HG02759 (cell line): ENCODE results near the gene DPEP1.
A peak's percentile ranks its signal among the peaks of the same experiment; 100 is the strongest.
"Not testable (repeated sequence)": the region's sequence is repeated elsewhere in the genome, so short reads cannot be mapped to it uniquely, and the experiment has no call there.

Experiments used
- ATAC-seq: cut with Tn5 transposase; IDR thresholded peaks from one replicate; pipeline ENCODE4 v1.9.1; 2021; ENCODE audit warnings: mild to moderate bottlenecking, moderate library complexity; ENCODE audit not compliant: unreplicated experiment

DPEP1 gene

DNA sequence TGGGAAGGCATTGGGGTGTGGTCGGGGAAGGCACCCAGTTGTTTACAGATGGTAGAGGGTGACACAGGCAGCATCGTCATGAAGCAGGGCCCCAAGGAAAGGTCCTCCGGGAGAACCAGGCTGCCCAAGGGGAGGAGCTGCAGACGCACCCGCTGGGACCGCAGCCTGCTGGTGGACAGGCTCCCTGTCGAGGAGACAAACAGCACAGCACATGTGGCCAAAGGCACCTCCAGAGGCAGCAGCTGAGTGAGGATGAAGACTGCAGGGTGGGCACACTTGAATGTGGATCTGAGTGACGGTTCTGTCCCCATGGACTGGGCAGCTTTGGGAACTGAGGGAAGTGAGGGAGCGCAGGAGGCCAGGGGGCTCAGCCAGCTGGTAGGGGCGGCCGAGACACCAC lies 31.7 kb downstream of the DPEP1 start:
- no peak for ATAC-seq

GRCh38 chr16:89646270-89646669 lies 32.8 kb downstream of the DPEP1 start:
- ATAC-seq = no peak

DNA sequence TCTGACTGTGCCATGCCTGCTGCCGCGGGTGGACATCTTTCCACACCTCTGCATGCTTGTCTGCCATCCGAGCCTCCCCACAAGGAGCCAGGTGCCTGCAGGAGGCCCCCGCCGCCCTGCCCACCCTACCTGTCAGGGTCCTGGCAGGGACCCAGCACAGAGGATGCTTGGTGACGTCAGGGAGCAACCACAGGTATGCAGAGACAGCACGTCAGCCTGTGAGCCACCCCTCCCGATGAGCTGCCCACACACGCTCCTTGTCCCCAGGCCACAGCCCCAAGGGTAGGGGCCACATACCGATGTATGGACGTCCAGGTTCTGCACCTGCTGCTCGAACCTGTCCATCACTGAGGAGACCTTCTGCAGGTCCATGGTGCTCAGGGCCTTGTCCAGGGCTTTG lies 33.5 kb downstream of the DPEP1 start:
- no peak for ATAC-seq

DNA sequence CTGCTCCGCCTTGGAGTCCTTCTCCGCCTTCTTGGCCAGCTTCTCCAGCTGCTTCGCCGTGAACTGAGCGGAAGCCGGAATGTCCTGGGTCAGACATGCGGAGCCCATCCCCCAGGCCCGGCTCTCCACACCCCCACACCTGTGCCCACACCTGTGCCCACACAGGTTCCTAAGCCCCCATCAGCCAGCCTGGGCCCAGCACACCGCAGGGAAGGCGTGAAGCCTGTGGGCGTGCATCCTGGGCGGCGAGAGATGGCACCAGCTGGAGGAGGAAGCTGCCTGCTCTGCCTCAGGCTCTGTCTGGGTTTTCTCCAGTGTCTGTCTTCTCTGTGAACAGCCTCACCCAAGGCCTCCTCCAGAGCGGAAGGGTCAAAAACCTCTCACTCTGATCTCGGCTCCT lies 38.1 kb downstream of the DPEP1 start:
- no peak for ATAC-seq

DNA sequence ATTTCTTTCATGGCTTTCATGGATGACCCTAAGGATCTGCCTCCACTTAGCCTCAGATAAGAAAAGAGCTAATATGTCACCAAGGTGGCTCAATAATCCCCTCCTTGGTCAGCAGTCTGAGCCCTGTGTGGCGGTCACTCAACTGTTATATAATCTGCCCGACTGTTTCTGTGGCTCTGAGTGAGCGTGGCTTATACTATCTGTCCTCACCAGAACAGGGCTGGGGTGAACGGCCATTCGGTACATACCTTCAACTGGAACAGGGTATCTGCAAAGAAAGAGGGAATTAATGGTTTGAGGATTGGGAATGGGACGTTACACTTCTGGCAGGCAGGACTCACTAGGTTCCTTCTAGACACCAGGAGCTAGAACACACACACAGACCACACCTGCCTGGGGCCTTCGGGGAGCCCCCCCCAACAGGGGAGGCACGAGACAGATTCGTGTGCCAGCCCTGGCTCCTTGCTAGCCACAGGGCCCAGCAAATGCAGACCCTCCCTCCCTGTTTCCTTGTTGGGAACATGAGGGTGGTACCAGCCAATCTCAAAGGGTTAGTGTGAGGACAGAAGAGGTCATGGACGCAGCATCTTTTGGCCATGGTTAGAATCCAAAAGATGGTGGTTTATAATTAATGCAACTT lies 40.3 kb downstream of the DPEP1 start:
- no peak for ATAC-seq

DNA sequence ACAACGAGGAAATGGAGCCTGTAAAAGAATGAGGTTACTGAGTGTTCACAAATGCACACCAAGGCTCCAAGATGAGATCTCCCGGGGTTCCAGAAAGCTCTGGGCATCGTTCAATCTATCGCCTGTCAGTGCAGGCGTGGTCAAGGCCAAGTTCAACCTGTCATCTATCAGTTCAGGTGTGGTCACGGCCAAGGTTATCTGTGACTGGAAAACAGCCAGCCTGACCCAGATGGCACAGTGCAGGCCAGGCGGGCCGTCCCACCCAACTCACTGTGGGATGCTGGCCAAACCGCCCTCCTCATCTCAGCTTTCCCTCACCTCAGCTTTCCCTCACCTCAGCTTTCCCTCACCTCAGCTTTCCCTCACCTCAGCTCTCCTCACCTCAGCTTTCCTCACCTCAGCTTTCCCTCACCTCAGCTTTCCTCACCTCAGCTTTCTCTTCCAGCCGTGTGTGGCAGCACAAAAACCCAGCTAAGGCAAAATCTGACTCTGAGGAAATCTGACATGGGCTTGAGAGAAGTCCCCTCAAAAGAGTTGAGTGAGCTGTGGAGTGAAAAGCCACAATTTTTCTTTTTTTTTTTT lies 41.7 kb downstream of the DPEP1 start:
- no peak for ATAC-seq

GRCh38 chr16:89656435-89657121 lies 43.1 kb downstream of the DPEP1 start:
- no peak for ATAC-seq

DNA sequence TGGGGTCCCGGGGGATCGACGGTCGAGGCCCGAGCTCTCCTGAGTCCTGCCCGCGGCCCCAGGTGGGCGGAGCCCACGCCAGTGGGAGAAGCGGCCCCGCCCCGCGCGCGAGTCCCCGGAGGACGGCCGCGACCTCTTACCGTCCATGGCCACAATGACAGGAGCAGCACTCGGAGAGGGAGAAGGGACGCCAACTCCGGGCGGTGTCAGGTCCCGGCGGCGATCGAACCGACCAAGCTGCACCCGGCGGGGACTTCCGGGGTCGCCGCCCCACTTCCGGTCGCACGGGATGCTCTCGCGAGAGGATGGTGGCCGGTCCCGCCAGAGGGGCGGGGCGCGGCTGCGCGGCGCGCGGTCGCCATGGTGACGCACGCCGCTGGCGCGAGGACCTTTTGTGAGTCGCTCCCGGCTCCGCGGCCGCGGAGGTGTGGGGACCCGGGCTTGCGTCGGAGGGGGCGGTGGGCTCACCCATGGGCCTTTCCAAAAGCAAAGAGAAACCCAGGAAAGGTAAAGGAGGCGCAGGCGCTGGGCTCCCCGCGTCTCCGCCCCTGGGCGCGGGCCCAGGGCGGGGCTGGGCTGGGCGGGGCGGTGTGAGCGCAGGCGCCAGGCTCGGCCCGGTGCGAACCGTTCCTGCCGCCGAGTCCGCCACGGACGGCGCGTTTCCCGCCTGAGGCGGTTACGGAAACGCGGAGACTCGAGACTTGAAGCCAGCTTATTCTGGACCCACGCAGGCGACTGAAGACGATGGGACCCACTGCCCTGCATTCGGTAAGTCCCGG lies 44.2 kb downstream of the DPEP1 start, which contains the start of the genes CHMP1A and SPATA33:
Gene CHMP1A, minus strand, starts transcription at position 267 of the 779 bp plus-strand sequence. Its CDS starts 120 bp downstream, at position 147.
Gene SPATA33, plus strand, starts transcription at position 395 of the 779 bp plus-strand sequence. Its CDS starts 76 bp downstream, at position 471.
- ATAC-seq = peak; percentile 92

- ATAC-seq = no peak
Measured at GRCh38 chr16:89658221-89658879, 44.9 kb downstream of the DPEP1 start.

- ATAC-seq = no peak
Measured at GRCh38 chr16:89660146-89660545, 46.7 kb downstream of the DPEP1 start.

DNA sequence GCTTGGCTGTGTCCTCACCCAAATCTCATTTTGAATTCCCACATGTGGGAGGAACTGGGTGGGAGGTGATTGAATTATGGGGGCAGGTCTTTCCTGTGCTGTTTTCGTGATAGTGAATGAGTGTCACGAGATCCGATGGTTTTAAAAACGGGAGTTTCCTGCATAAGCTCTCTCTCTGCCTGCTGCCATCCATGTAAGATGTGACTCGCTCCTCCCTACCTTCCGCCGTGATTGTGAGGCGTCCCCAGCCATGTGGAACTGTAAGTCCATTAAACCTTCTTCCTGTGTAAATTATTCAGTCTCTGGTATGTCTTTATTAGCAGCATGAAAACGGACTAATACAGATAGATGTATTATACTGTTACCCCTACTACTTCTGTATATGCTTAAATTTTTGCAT lies 47.8 kb downstream of the DPEP1 start:
- ATAC-seq = no peak

DNA sequence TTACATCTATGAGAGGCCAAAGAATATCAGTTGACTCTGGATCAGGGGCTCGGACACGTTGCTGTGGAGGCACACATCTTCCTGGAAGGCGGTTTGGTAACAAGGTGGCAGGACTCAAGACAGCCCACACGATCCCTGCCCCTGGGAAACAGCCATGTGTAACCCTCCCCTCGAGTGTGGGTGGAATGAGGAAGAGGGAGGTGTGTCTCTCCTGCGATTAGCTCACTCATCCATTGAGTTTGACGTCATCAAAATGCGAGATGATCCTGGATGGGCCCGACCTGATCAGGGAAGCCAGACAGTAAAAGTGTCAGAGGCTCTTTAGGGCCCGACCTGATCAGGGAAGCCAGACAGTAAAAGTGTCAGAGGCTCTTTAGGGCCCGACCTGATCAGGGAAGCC lies 50.8 kb downstream of the DPEP1 start:
- not testable (repeated sequence) for ATAC-seq

GRCh38 chr16:89667000-89667399 lies 53.6 kb downstream of the DPEP1 start:
- ATAC-seq = not testable (repeated sequence)

DNA sequence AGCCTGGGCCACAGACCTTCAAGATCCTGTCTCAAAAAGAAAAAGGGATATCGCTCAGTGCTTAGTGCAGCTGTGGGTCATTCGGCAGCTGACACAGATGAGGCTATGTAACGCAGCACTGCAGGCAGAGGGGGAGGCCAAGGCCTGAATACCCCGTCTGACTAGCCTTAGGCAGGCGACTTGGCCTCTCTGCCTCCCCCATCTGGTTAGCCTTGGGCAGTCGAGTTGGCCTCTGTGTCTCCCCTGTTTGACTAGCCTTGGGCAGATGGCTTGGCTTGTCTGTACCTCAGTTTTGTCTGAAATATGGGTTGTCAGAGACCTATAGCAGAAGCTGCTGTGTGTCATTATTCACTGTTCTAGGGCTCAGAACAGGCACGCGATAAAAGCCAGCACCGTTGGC lies 54.2 kb downstream of the DPEP1 start:
- ATAC-seq = no peak

- no peak for ATAC-seq
Measured at GRCh38 chr16:89668790-89669158, 55.3 kb downstream of the DPEP1 start.

GRCh38 chr16:89669755-89670154 lies 56.3 kb downstream of the DPEP1 start:
- no peak for ATAC-seq

DNA sequence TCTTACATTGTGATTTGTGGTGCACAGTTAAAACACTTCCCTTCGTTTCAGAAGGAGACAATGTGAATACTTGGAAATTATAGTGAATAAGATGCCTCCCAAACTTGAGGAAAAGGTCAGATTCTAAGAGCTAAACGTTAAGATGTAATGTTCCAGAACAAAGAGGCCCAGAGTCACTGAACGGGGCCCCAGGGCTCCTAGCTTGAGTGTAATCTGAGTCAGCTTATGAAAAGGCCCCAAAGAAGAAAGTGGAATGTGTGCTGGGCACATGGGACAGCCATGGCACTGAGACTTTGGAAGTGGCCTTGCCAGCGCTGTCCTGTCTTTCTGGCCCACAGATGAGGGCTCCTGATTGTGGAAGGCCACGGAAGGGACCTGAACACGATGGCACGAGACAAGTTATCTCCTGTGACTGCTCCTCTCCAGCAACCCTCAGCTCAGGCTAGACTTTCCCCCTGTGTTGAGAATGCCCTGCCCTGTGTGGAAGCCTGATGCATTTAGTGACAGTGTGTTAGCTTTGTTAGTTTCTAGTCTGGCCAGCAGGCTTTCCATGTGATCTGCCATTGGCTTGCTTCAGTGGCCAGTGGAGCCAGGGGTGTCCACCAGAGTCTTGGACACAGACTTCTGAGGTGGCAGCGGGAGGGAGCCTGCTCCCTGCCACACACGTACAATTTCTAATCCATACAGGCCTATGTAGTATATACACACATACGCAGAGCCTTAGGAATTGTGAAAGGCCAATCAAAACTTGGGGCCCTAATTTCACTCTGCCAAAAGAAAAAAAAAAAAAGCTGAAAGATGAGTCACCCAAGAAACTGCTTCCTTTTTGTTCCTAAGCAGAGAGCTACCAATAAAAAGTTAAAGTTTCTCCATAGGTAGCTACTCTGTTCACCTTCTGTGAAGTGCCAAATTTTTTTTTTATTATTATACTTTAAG lies 57.3 kb downstream of the DPEP1 start:
- ATAC-seq = no peak

- not testable (repeated sequence) for ATAC-seq
Measured at GRCh38 chr16:89671565-89671964, 58.1 kb downstream of the DPEP1 start.

DNA sequence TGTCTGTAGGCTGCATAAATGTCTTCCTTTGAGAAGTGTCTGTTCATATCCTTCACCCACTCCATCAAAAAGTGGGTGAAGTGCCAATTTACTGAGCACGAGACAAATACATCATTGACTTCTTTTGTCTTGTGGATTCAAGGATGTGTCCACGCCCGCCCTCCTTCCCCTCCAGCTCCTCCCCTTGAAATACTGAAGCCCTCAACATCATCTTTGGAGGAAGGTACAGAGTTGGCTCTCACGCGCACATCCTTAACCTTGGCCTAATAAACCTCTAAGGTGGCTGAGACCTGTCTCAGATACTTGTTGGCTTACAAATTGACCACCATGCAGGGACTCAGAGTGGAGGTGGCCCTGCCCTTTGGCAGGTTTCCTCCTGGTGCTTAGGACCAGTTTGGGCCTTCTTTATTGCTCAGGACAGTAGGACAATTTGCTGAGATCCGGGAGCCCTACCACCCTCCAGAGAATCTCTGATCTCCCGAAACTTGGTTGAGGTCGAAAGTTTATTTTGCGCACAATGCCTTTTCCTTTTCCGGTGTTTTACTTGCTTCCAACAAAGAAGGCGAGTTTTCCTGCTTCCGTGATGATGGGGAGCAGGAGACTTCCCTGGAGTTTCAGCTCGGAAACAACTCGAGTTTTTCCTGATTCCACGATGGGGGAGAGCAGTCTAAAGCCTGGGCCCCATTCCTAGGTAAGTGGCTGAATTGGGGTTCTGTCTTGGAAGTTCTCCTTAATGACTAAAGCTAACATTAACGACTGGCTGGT lies 58.9 kb downstream of the DPEP1 start:
- ATAC-seq = no peak
